Ovary (tissue), 9 donors: ENCODE results near the gene IL5RA. TPM values are rescaled to one million over a fixed set of nuclear protein-coding genes. Genes with fewer than 3 reads are reported as not detected.

Experiments used
- DNase-seq, 5 donors: peaks; one replicate each; pipeline ENCODE4 v3.0.0-alpha.2; 2019 to 2020
- H3K27ac ChIP-seq, 2 donors: fragments of 200-600 bp; one replicate each; pipeline versions ENCODE4 v1.5.1 to v1.8.0; 2019 to 2022
- H3K27me3 ChIP-seq: fragments of 200-600 bp; one replicate; pipeline ENCODE4 v1.8.0; 2022
- H3K36me3 ChIP-seq: fragments of 200-600 bp; sonication (generic); one replicate; pipeline ENCODE4 v1.5.1; 2019
- H3K4me1 ChIP-seq: one replicate; pipeline ENCODE4 v1.8.1; 2013; ENCODE audit warnings: mild to moderate bottlenecking, moderate library complexity; ENCODE audit not compliant: insufficient read depth
- H3K4me3 ChIP-seq: fragments of 200-600 bp; sonication (generic); one replicate; pipeline ENCODE4 v1.5.1; 2017
- H3K9me3 ChIP-seq, 2 donors: fragments of 200-600 bp in 1 of 2; sonication (generic) in 1 of 2; one replicate each; pipeline versions ENCODE4 v1.5.1 to v1.8.1; 2013 to 2019; ENCODE audit warnings: mild to moderate bottlenecking in 1 of 2, moderate library complexity in 1 of 2
- EP300 ChIP-seq: sonication (generic); formaldehyde crosslinking; IDR thresholded peaks from one replicate; pipeline ENCODE4 v1.6.1; 2017; ENCODE audit warnings: antibody characterized with exemption
- POLR2A ChIP-seq: fragments of 450-650 bp; IDR thresholded peaks from one replicate; pipeline ENCODE4 v1.6.1; 2017; ENCODE audit warnings: antibody characterized with exemption, mild to moderate bottlenecking, moderate library complexity
- WGBS, 3 donors: extraction: QIAGEN DNeasy Blood & Tissue Kit in 1 of 3; methylation state at CpG; one replicate each; pipeline versions ENCODE4 v1.1.5 to v1.1.7; 2013 to 2017; 5-methylcytosine and 5-hydroxymethylcytosine counted together
- intact Hi-C, 4 donors: fragments of 100-400 bp; cut with DNase I; formaldehyde crosslinking; loops; one replicate each; pipeline versions ENCODE4 v1.11.0 to v1.15.1; 2022 to 2023
- polyA plus RNA-seq, 2 donors: library from polyadenylated mRNA; stranded (reverse); fragments of 200-250 nt in 1 of 2; fragments of 350-450 nt in 1 of 2; fragmentation: Illumina TruSeq in 1 of 2; extraction: RNeasy Lipid Tissue Mini Kit (QIAGEN cat#74804) in 1 of 2; gene quantifications; one replicate each; pipeline ENCODE4 v1.2.3, GENCODE V29; 2013 to 2014
- total RNA-seq, 7 donors: library from RNA; depleted of rRNA in 2 of 7; stranded (reverse); fragments of >200 nt in 2 of 7; fragmentation: NEBNext Ultra II Directional in 3 of 7; extraction: Animal tissue kit (Norgen Biotek cat#: 25700) in 3 of 7; gene quantifications; one replicate each; pipeline versions ENCODE4 v1.1.0 to v1.2.4, GENCODE V29; 2016 to 2023
- TF ChIP-seq, protein P1 (sequence below), 3 donors: fragments of 450-650 bp in 2 of 3; fragments of 200-600 bp in 1 of 3; IDR thresholded peaks; one replicate each; pipeline versions ENCODE4 v1.5.1 to v1.8.0; 2016 to 2022; ENCODE audit warnings: antibody characterized with exemption in 3 of 3, mild to moderate bottlenecking in 1 of 3
- donor health status: DM: no; HTN: no; CAD: no; lungs with moderate emphysema.
- donor health status: DM: no; HTN: no; CAD: no.
- donor health status: Bipolar disorder and iron deficiency.
- donor health status: DM: yes; HTN: yes; CAD: no.
- donor health status: DM: no; HTN: no; CAD: no.
- donor health status: DM: yes; HTN: yes; CAD: no.

The IL5RA gene
- total and polyA plus RNA-seq, 9 donors = 0.07 to 7.9 (median 0.99) TPM; not detected in 2

GRCh38 chr3:3071136-3071535 is 39.0 kb downstream of the IL5RA start:
- intact Hi-C loops = no loop called here
- Histone ChIP-seq H3K27ac (no peak overlapping the region), H3K27me3 (no peaks in the 10 kb centered on the region), H3K36me3 (no peaks in the 10 kb centered on the region), H3K4me1 (no peaks in the 10 kb centered on the region), H3K9me3 (no peaks in the 10 kb centered on the region), H3K4me3 (no peak overlapping the region)
- TF ChIP-seq, protein P1, sequence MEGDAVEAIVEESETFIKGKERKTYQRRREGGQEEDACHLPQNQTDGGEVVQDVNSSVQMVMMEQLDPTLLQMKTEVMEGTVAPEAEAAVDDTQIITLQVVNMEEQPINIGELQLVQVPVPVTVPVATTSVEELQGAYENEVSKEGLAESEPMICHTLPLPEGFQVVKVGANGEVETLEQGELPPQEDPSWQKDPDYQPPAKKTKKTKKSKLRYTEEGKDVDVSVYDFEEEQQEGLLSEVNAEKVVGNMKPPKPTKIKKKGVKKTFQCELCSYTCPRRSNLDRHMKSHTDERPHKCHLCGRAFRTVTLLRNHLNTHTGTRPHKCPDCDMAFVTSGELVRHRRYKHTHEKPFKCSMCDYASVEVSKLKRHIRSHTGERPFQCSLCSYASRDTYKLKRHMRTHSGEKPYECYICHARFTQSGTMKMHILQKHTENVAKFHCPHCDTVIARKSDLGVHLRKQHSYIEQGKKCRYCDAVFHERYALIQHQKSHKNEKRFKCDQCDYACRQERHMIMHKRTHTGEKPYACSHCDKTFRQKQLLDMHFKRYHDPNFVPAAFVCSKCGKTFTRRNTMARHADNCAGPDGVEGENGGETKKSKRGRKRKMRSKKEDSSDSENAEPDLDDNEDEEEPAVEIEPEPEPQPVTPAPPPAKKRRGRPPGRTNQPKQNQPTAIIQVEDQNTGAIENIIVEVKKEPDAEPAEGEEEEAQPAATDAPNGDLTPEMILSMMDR (IDR thresholded peaks at IDR 0.05) = no peak
- TF ChIP-seq POLR2A (no peak), EP300 (no peak)
- no peak for DNase-seq
- 7 to 16% (median 12%) methylated on average over 5 of the region's 5 CpGs for WGBS, 3 donors

DNA sequence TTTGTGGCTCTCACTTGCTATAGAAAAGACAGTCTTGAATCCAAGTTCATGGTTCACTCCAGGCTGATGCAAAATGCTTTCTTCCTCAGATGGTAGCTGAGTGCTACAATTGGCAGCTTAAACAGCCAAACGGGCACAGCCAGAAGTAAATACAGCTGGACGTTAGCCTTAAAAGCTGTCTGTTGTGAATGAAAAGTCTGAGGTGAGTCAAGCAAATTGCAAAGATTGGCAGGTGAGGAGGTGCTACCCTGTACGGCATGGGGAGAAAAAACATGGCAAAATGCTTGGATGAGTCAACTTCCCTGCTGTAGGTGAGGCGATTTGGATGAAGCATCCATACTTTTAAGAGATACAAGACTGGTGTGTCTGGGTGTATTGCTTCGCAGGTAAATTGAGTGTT is 40.5 kb downstream of the IL5RA start:
- intact Hi-C loops = no loop called here
- no peaks in the 10 kb centered on the region for H3K27me3 ChIP-seq
- DNase-seq = no peak
- 74 to 87% (median 83%) methylated on average over 5 of the region's 5 CpGs for WGBS, 3 donors
- TF ChIP-seq, protein P1 (IDR thresholded peaks at IDR 0.05) = no peak
- no peak for TF ChIP-seq POLR2A
- no peak for TF ChIP-seq EP300
- no peaks in the 10 kb centered on the region for H3K4me1 ChIP-seq
- no peaks in the 10 kb centered on the region for H3K9me3 ChIP-seq
- no peak overlapping the region for H3K27ac ChIP-seq
- no peaks in the 10 kb centered on the region for H3K36me3 ChIP-seq
- H3K4me3 ChIP-seq = no peak overlapping the region

- 80 to 100% (median 82%) methylated on average over 1 of the region's 1 CpG for WGBS, 3 donors
- H3K4me1 ChIP-seq = no peaks in the 10 kb centered on the region
- no peaks in the 10 kb centered on the region for H3K36me3 ChIP-seq
- no peak overlapping the region for H3K27ac ChIP-seq
- DNase-seq = no peak
- H3K4me3 ChIP-seq = no peak overlapping the region
- intact Hi-C loops = no loop called here
- no peaks in the 10 kb centered on the region for H3K27me3 ChIP-seq
- TF ChIP-seq POLR2A = no peak
- no peaks in the 10 kb centered on the region for H3K9me3 ChIP-seq
Observed at GRCh38 chr3:3068358-3068881, 41.8 kb downstream of the IL5RA start.

GRCh38 chr3:3066910-3067309 is 43.3 kb downstream of the IL5RA start:
- H3K9me3 ChIP-seq = no peaks in the 10 kb centered on the region
- H3K36me3 ChIP-seq = no peaks in the 10 kb centered on the region
- no peaks in the 10 kb centered on the region for H3K4me1 ChIP-seq
- no peak overlapping the region for H3K27ac ChIP-seq
- no peaks in the 10 kb centered on the region for H3K27me3 ChIP-seq
- 48 to 74% (median 61%) methylated on average over 4 of the region's 4 CpGs for WGBS, 3 donors
- intact Hi-C loops = no loop called here
- TF ChIP-seq, protein P1 (IDR thresholded peaks at IDR 0.05) = no peak
- H3K4me3 ChIP-seq = no peak overlapping the region
- DNase-seq = no peak

- TF ChIP-seq POLR2A (no peak), EP300 (no peak)
- TF ChIP-seq, protein P1 (IDR thresholded peaks at IDR 0.05) = no peak
- no peaks in the 10 kb centered on the region for H3K4me1 ChIP-seq
- no peaks in the 10 kb centered on the region for H3K36me3 ChIP-seq
- H3K9me3 ChIP-seq = no peaks in the 10 kb centered on the region
- intact Hi-C loops = no loop called here
- no peaks in the 10 kb centered on the region for H3K27me3 ChIP-seq
- WGBS, 3 donors = 13 to 30% (median 14%) methylated on average over 2 of the region's 2 CpGs
- no peak overlapping the region for H3K4me3 ChIP-seq
- DNase-seq = no peak
- H3K27ac ChIP-seq = no peak overlapping the region
Observed at GRCh38 chr3:3066378-3066777, 43.8 kb downstream of the IL5RA start.
